Nephron (organoid): Measurements from ENCODE around the gene MAPRE3.
A peak's percentile ranks its signal among the peaks of the same experiment; 100 is the strongest.

Source experiments
- H3K27ac Mint-ChIP-seq, 3 experiments: 2 replicates each; pipeline ENCODE4 v1.8.0; 2020; ENCODE audit warnings: mixed read lengths in 3 of 3, mild to moderate bottlenecking in 2 of 3, moderate library complexity in 1 of 3
- H3K27me3 Mint-ChIP-seq: 2 replicates; pipeline ENCODE4 v1.8.0; 2021; ENCODE audit warnings: low read depth, mild to moderate bottlenecking, moderate library complexity, mixed read lengths
- H3K36me3 Mint-ChIP-seq: 2 replicates; pipeline ENCODE4 v1.8.0; 2020; ENCODE audit warnings: low read depth, mixed read lengths
- H3K4me1 Mint-ChIP-seq: 2 replicates; pipeline ENCODE4 v1.8.0; 2020; ENCODE audit warnings: mixed read lengths
- H3K4me3 Mint-ChIP-seq, 3 experiments: 2 replicates each; pipeline ENCODE4 v1.8.0; 2020; ENCODE audit warnings: mild to moderate bottlenecking in 3 of 3, mixed read lengths in 3 of 3, moderate library complexity in 2 of 3
- H3K9me3 Mint-ChIP-seq: 2 replicates; pipeline ENCODE4 v1.8.0; 2020; ENCODE audit warnings: mixed read lengths
- CTCF ChIP-seq, 3 experiments: fragments of 200-600 bp; sonication (generic); IDR thresholded peaks; one replicate each; pipeline ENCODE4 v1.5.0; 2021; ENCODE audit warnings: antibody characterized with exemption in 3 of 3; ENCODE audit not compliant: unreplicated experiment in 3 of 3

Gene MAPRE3

GRCh38 chr2:26938399-26939118 lies 31.9 kb upstream of the MAPRE3 start:
- Mint-ChIP-seq H3K9me3 (no peaks in the 10 kb centered on the region), H3K27me3 (peaks cover 13% of the 10 kb centered on the region), H3K4me1 (no peaks in the 10 kb centered on the region), H3K36me3 (peaks cover 9% of the 10 kb centered on the region), H3K4me3 (no peak overlapping the region), H3K27ac (no peak overlapping the region)
- no peak for TF ChIP-seq CTCF (IDR thresholded peaks at IDR 0.05; ENCODE audit: unreplicated experiment in 3 of 3)

GRCh38 chr2:26940001-26940400 lies 30.4 kb upstream of the MAPRE3 start:
- H3K4me1 Mint-ChIP-seq, result no peaks in the 10 kb centered on the region
- no peak for TF ChIP-seq CTCF (IDR thresholded peaks at IDR 0.05; ENCODE audit: unreplicated experiment in 3 of 3)
- H3K36me3 Mint-ChIP-seq, result peaks cover 7% of the 10 kb centered on the region
- H3K27me3 Mint-ChIP-seq, result peaks cover 15% of the 10 kb centered on the region
- H3K27ac Mint-ChIP-seq, result no peak overlapping the region
- H3K4me3 Mint-ChIP-seq, result no peak overlapping the region
- H3K9me3 Mint-ChIP-seq, result no peaks in the 10 kb centered on the region

GRCh38 chr2:26941486-26941885 lies 29.0 kb upstream of the MAPRE3 start:
- Mint-ChIP-seq H3K4me3 (no peak overlapping the region), H3K27me3 (peaks cover 18% of the 10 kb centered on the region), H3K27ac (no peak overlapping the region), H3K9me3 (no peaks in the 10 kb centered on the region), H3K4me1 (no peaks in the 10 kb centered on the region), H3K36me3 (peaks cover 7% of the 10 kb centered on the region)
- no peak for TF ChIP-seq CTCF (IDR thresholded peaks at IDR 0.05; ENCODE audit: unreplicated experiment in 3 of 3)

- H3K36me3 Mint-ChIP-seq, result peaks cover 7% of the 10 kb centered on the region
- no peaks in the 10 kb centered on the region for H3K9me3 Mint-ChIP-seq
- H3K27ac Mint-ChIP-seq, result no peak overlapping the region
- peak; percentile 86 to 87 (median 86) for TF ChIP-seq CTCF (IDR thresholded peaks at IDR 0.05; ENCODE audit: unreplicated experiment in 3 of 3)
- no peaks in the 10 kb centered on the region for H3K4me1 Mint-ChIP-seq
- H3K27me3 Mint-ChIP-seq, result peaks cover 19% of the 10 kb centered on the region
- H3K4me3 Mint-ChIP-seq, result no peak overlapping the region
Observed at GRCh38 chr2:26942543-26943295, 27.7 kb upstream of the MAPRE3 start.

- H3K4me1 Mint-ChIP-seq, result no peaks in the 10 kb centered on the region
- peaks cover 22% of the 10 kb centered on the region for H3K27me3 Mint-ChIP-seq
- no peak overlapping the region for H3K27ac Mint-ChIP-seq
- no peak for TF ChIP-seq CTCF (IDR thresholded peaks at IDR 0.05; ENCODE audit: unreplicated experiment in 3 of 3)
- H3K4me3 Mint-ChIP-seq, result no peak overlapping the region
- H3K36me3 Mint-ChIP-seq, result peaks cover 10% of the 10 kb centered on the region
- no peaks in the 10 kb centered on the region for H3K9me3 Mint-ChIP-seq
Observed at GRCh38 chr2:26945991-26946750, 24.3 kb upstream of the MAPRE3 start.
